Prostate gland (tissue), 2 donors: ENCODE data around the gene POLR3G. TPM values are rescaled to one million over a fixed set of nuclear protein-coding genes. Genes with fewer than 3 reads are reported as not detected.

Experiments
- DNase-seq: peaks from one replicate; pipeline ENCODE4 v3.0.0-alpha.2; 2019; ENCODE audit warnings: low spot score
- H3K27ac ChIP-seq, 2 donors: fragments of 200-600 bp; sonication (generic); 2 replicates each; pipeline ENCODE4 v1.5.1; 2017 to 2019
- H3K27me3 ChIP-seq: fragments of 200-600 bp; sonication (generic); replicated peaks from 2 replicates; pipeline ENCODE4 v1.5.1; 2019; ENCODE audit not compliant: insufficient read depth
- H3K36me3 ChIP-seq, 2 donors: fragments of 200-600 bp; sonication (generic); 1 replicate in 1 of 2; 2 replicates in 1 of 2; pipeline versions ENCODE4 v1.5.1 to v1.8.1; 2017 to 2019
- H3K4me1 ChIP-seq: fragments of 200-600 bp; sonication (generic); replicated peaks from 2 replicates; pipeline ENCODE4 v1.5.1; 2019
- H3K4me3 ChIP-seq, 2 donors: fragments of 200-600 bp; sonication (generic); 2 replicates each; pipeline ENCODE4 v1.5.1; 2017 to 2019
- H3K9me3 ChIP-seq: fragments of 200-600 bp; sonication (generic); 2 replicates; pipeline ENCODE4 v1.5.1; 2017
- CTCF ChIP-seq, 4 experiments: fragments of 200-600 bp in 2 of 4; fragments of 450-650 bp in 2 of 4; sonication (generic) in 2 of 4; IDR thresholded peaks; 1 replicate in 3 of 4; 2 replicates in 1 of 4; pipeline ENCODE4 v1.5.1; 2016 to 2019; ENCODE audit warnings: antibody characterized with exemption in 4 of 4, mild to moderate bottlenecking in 2 of 4, moderate library complexity in 2 of 4
- POLR2A ChIP-seq: fragments of 450-650 bp; IDR thresholded peaks from one replicate; pipeline ENCODE4 v1.6.1; 2016; ENCODE audit warnings: antibody characterized with exemption, mild to moderate bottlenecking
- POLR2AphosphoS5 ChIP-seq: sonication (generic); formaldehyde crosslinking; IDR thresholded peaks from one replicate; pipeline ENCODE4 v1.6.1; 2017; ENCODE audit warnings: antibody characterized with exemption
- WGBS: methylation state at CpG from one replicate; pipeline ENCODE4 v1.1.5; 2018; 5-methylcytosine and 5-hydroxymethylcytosine counted together
- intact Hi-C: fragments of 100-400 bp; cut with DNase I; formaldehyde crosslinking; loops from one replicate; pipeline ENCODE4 v1.14.2; 2022
- total RNA-seq, 2 donors: library from RNA; depleted of rRNA; stranded (reverse); fragments of >200 nt; gene quantifications; one replicate each; pipeline ENCODE4 v1.1.0, GENCODE V29; 2016

The POLR3G gene
- total RNA-seq, 2 donors from 2014 or later: 0.18 to 6.4 TPM

DNA sequence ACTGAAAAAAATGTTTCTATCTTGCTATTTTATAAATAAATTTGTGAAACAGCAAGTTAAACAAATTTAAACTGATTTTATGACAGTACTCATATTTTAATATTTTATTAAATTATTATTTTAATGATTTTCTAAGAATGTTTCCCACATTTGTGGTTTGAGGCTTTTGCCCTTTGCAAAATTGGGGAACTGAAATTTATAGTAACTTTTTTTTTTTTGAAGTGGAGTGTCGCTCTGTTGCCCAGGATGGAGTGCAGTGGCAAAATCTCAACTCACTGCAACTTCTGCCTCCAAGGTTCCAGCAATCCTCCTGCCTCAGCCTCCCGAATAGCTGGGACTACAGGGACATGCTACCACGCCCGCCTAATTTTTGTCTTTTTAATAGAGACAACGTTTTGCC lies 76.7 kb downstream of the POLR3G start:
- no peaks in the 10 kb centered on the region for H3K36me3 ChIP-seq
- H3K4me3 ChIP-seq: no peak overlapping the region
- H3K9me3 ChIP-seq: no peaks in the 10 kb centered on the region
- intact Hi-C loops: no loop called here
- H3K27me3 ChIP-seq: no peaks in the 10 kb centered on the region
- no peaks in the 10 kb centered on the region for H3K4me1 ChIP-seq
- WGBS: 90% methylated on average over 5 of the region's 5 CpGs
- TF ChIP-seq CTCF (IDR thresholded peaks at IDR 0.05) (no peak), POLR2A (no peak), POLR2AphosphoS5 (no peak)
- no peak for DNase-seq
- no peak overlapping the region for H3K27ac ChIP-seq

GRCh38 chr5:90553711-90554110 lies 79.0 kb downstream of the POLR3G start:
- TF ChIP-seq CTCF (IDR thresholded peaks at IDR 0.05) (no peak), POLR2AphosphoS5 (no peak), POLR2A (no peak)
- H3K27me3 ChIP-seq: no peaks in the 10 kb centered on the region

GRCh38 chr5:90554358-90555006 lies 79.8 kb downstream of the POLR3G start:
- H3K36me3 ChIP-seq: no peaks in the 10 kb centered on the region
- no peak overlapping the region for H3K27ac ChIP-seq
- H3K4me3 ChIP-seq: no peak overlapping the region
- intact Hi-C loops: no loop called here
- no peak for DNase-seq
- H3K4me1 ChIP-seq: no peaks in the 10 kb centered on the region
- TF ChIP-seq POLR2AphosphoS5 (no peak), CTCF (IDR thresholded peaks at IDR 0.05) (no peak), POLR2A (no peak)
- no peaks in the 10 kb centered on the region for H3K27me3 ChIP-seq
- no peaks in the 10 kb centered on the region for H3K9me3 ChIP-seq
- WGBS: 80% methylated on average over 4 of the region's 4 CpGs

More at GRCh38 chr5:90553711-90554110, 79.0 kb downstream of the POLR3G start:
- H3K4me3 ChIP-seq: no peak overlapping the region
- H3K27ac ChIP-seq: no peak overlapping the region
- H3K36me3 ChIP-seq: no peaks in the 10 kb centered on the region
- H3K9me3 ChIP-seq: no peaks in the 10 kb centered on the region
- DNase-seq: no peak
- H3K4me1 ChIP-seq: no peaks in the 10 kb centered on the region
- intact Hi-C loops: no loop called here

- intact Hi-C loops: no loop called here
- H3K9me3 ChIP-seq: no peaks in the 10 kb centered on the region
- no peaks in the 10 kb centered on the region for H3K36me3 ChIP-seq
- H3K27ac ChIP-seq: no peak overlapping the region
- TF ChIP-seq CTCF (IDR thresholded peaks at IDR 0.05): no peak
- TF ChIP-seq POLR2A: no peak
- TF ChIP-seq POLR2AphosphoS5: no peak
- H3K27me3 ChIP-seq: no peaks in the 10 kb centered on the region
- no peak for DNase-seq
- H3K4me3 ChIP-seq: no peak overlapping the region
- H3K4me1 ChIP-seq: no peaks in the 10 kb centered on the region
These were observed 81.0 kb downstream of the POLR3G start for GRCh38 chr5:90555666-90556065.

DNA sequence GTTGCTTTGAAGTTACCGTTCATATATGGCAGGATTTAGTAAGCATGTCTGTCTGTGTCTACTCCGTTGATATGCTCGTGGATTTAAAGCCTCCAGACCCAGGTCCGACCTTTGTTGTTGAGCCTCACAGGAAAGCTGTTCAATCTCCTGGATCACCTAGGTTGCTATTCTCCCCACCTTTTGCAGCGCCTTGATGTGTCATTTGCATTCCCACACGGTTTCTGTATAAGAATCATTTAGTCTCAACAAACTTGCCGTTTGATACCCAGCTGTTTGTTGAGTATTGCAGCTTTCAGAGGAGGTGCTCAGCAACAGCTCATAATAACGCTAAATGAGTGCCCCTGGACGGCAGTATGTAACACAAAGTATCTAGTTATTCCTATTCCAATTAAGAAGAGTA lies 82.7 kb downstream of the POLR3G start:
- no peaks in the 10 kb centered on the region for H3K9me3 ChIP-seq
- no peaks in the 10 kb centered on the region for H3K36me3 ChIP-seq
- intact Hi-C loops: no loop called here
- no peak for TF ChIP-seq POLR2AphosphoS5
- no peak for TF ChIP-seq POLR2A
- TF ChIP-seq CTCF (IDR thresholded peaks at IDR 0.05): no peak
- DNase-seq: no peak
- no peak overlapping the region for H3K27ac ChIP-seq
- H3K4me3 ChIP-seq: no peak overlapping the region
- 29% methylated on average over 9 of the region's 9 CpGs for WGBS
- no peaks in the 10 kb centered on the region for H3K4me1 ChIP-seq
- H3K27me3 ChIP-seq: no peaks in the 10 kb centered on the region
